NCI-H510A (cell line): ENCODE results near the gene TMEM259.

Source experiments
- DNase-seq: peaks from one replicate; lab custom pipeline; 2025; lab: John Stamatoyannopoulos, UW

The TMEM259 gene

GRCh38 chr19:986083-986482 is 34.8 kb downstream of the TMEM259 start:
- no peak for DNase-seq

- peak; percentile 82 for DNase-seq
These were observed 36.6 kb downstream of the TMEM259 start, which contains the start of gene WDR18 for GRCh38 chr19:984165-984967. TSS of gene WDR18 (plus strand) at chr19:984345. CDS start at chr19:984354, 9 bp downstream.

GRCh38 chr19:982567-983170 is 38.3 kb downstream of the TMEM259 start:
- DNase-seq: no peak

- no peak for DNase-seq
These were observed 40.6 kb downstream of the TMEM259 start for GRCh38 chr19:980133-980998.

GRCh38 chr19:979318-979741 is 41.6 kb downstream of the TMEM259 start:
- DNase-seq: no peak

- DNase-seq: no peak
These were observed 43.9 kb downstream of the TMEM259 start for GRCh38 chr19:977058-977464.

- DNase-seq: no peak
These were observed 44.4 kb downstream of the TMEM259 start for GRCh38 chr19:976476-976875.

GRCh38 chr19:974564-975257 is 46.2 kb downstream of the TMEM259 start:
- DNase-seq: no peak

- DNase-seq: no peak
These were observed 47.0 kb downstream of the TMEM259 start for GRCh38 chr19:973726-974563.

GRCh38 chr19:972281-972680 is 48.6 kb downstream of the TMEM259 start:
- no peak for DNase-seq

- no peak for DNase-seq
These were observed 49.1 kb downstream of the TMEM259 start for GRCh38 chr19:971795-972194.

GRCh38 chr19:970695-971094 is 50.2 kb downstream of the TMEM259 start:
- no peak for DNase-seq

GRCh38 chr19:966485-967088 is 54.3 kb downstream of the TMEM259 start:
- DNase-seq: no peak

GRCh38 chr19:964761-965694 is 55.9 kb downstream of the TMEM259 start:
- peak; percentile 9 for DNase-seq

- no peak for DNase-seq
These were observed 56.8 kb downstream of the TMEM259 start for GRCh38 chr19:964116-964520.

GRCh38 chr19:963486-963951 is 57.4 kb downstream of the TMEM259 start:
- no peak for DNase-seq

GRCh38 chr19:962683-963400 is 58.1 kb downstream of the TMEM259 start:
- no peak for DNase-seq

GRCh38 chr19:961866-962620 is 58.9 kb downstream of the TMEM259 start:
- no peak for DNase-seq
